NCI-H1417 (cell line): ENCODE measurements around the gene AKAP13.
"Not testable (repeated sequence)": the region's sequence is repeated elsewhere in the genome, so short reads cannot be mapped to it uniquely, and the experiment has no call there.

Experiments used
- DNase-seq, 3 experiments: peaks; one replicate each; lab custom pipeline; 2025; lab: John Stamatoyannopoulos, UW

AKAP13 gene

GRCh38 chr15:85479071-85479647 lies 98.8 kb downstream of the AKAP13 start:
- DNase-seq, result peak in 1 of 3 experiments; percentile 73

GRCh38 chr15:85480923-85481322 lies 100.5 kb downstream of the AKAP13 start:
- DNase-seq, result no peak

DNA sequence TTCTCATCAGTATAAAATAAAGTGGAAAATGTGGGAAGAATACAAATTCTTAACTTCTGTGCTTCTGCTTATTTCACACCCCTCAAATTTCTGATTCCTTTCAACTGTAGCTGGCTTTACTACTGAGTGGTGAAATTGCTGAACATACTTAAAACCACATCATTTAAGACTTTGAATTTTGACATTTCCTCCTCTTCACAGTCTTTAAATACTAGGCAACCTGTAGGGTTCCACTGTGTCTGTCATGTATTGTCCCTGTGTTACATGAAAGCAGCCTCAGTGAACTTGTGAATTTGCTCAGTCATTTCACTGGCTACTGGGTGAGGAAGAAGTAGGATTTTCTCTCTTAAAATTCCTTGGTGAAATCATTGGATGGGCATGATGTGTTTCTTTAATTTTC lies 101.1 kb downstream of the AKAP13 start:
- DNase-seq, result peak in 1 of 3 experiments; percentile 14

DNA sequence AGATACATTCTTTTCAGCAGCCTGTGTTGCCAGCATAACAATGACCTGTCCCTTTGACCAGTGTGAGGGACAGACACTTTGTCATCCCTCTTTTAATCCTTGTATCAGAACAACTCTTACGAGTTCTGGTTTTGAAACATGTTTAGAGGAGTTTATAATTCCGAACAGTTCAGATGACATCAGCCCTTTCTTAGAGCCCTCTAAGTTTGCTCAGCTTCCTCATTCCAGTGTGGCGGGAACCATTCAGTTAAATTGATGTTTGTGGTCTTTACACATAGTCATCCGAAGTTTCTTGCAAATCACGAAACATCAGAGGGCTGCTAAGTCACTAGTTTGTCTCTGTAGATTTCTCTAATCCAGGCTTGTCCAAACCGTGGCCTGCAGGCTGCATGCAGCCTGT lies 102.5 kb downstream of the AKAP13 start:
- no peak for DNase-seq

DNA sequence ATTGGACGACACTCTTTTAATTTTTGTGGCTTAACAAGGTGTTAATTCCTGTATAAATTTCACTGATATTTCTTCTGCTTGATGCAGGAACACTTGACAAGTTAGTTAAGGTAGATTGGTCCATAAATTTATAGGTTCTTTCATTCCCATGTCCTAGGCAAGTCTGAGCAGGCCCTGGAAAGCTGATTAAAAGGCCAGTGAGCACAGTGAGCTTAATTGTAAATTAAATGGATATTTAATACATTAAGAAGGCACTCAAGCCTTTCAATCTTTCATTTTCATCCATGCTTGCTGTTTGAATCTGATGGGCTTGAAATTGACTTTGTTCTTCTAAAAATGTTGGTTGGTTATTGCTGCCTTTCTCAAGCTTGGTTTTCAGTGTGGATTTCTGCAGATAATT lies 103.6 kb downstream of the AKAP13 start:
- peak in 2 of 3 experiments; percentile 58 to 88 for DNase-seq

DNA sequence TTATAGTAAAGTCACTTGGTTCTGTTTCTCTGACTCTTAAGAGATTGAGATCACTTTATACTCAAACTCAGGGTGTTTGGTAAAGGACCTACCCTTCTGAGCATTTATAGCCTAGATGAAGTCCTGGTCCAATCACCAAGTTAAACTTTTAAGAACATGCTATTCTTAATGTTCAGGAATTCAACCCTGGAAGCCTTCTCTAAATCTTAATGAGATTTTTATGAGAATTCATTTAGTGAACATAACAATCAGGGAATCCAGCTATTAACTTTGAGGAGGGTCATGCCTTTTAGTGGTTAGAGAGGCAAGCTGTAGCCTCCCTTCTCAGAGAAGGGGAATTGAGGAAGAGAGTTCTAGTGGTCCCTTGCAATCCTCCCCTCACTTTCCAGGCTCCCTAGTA lies 104.5 kb downstream of the AKAP13 start:
- not testable (repeated sequence) for DNase-seq

DNA sequence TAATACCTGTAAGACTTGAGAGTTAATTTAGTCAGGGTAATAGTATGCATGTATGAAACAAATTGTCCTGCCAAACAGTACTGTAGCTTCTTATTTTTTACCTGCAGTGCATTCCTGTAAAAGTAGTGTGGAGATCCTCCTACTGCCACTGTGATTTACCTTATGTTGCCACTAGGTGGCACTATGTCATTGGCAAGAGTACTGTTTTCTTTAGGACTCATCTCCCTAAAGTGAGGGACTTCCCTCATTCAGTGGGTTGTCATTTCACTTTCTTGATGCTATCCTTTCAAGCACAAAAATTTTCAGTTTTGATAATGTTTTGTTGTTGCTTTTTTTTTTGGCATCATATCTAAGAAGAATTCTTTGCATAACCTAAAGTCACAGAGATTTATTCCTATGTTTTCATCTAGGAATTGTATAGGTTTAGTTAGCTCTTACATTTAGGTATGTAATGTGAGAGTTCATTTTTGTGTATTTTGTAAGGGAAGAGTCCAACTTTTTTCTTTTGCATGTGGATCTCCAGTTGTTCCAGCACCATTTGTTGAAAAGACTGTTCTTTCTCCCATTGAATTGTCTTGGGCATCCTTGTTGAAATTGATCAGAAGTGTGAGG lies 105.7 kb downstream of the AKAP13 start:
- DNase-seq, result peak; percentile 40 to 93 (median 65)

DNA sequence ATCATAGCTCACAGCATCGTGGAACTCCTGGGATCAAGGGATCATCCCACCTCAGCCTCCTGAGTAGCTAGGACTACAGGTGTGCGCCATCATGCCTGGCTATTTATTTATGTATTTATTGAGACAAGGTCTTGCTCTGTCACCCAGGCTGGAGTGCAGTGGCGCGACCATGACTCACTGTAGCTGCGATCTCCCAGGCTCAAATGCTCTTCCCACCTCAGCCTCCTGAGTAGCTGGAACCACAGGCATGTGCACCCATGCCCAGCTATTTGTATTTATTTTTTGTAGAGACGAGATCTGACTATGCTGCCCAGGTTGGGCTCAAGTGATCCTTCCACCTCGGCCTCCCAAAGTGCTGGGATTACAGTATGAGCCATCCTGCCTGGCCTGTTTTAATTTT lies 107.4 kb downstream of the AKAP13 start:
- not testable (repeated sequence) for DNase-seq

DNA sequence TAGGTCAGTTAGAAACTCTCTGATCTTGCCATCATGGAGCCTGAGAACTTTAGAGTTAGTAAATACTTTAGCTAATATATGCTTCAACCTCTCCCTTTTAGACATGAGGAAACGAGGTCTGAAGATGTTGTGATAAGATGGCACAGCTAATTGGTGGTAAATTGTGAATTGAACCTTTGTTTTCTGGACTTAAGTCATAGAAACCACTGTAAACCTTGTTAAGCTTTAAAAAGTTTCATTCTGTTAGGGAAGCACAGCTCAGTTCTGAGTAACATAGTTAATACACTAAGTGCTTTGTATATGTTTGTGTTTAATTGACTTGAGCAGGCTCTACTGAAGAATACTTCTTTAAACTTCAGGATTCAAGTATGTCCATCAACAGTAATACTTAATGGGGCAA lies 108.6 kb downstream of the AKAP13 start:
- DNase-seq, result no peak

DNA sequence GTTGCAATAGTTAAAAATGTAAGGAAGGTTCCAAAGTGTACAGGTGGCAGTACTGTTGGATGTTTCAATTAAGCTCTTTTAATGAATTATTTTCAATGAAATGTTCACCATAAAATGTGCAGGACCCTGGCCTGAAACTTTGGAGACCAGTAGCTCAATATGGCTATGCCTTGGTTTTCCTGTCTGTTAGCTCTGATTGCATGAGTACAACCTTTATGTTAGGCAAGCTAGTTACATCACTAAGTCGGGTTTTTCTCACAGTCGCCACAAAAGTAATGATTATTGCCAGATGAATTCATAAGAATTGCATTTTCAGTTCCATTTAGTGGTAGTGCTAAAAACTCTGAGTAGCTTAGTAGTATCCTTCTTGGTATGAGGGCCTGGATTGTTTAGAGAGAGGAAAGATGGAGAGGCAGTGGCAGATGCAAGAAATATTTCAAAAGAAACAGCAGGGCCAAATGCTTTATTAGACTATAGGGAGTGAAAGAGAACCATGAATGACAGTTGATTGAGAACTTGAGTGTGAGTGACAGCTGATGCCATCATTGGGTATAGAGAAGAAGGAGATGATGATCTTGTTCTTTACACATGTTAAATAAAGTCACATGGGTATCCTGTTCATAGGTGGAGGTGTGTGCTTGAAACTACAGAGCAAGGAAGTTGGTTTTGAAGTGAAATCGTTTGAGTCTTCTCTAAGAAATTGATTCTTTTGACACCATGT lies 109.5 kb downstream of the AKAP13 start:
- DNase-seq, result no peak

DNA sequence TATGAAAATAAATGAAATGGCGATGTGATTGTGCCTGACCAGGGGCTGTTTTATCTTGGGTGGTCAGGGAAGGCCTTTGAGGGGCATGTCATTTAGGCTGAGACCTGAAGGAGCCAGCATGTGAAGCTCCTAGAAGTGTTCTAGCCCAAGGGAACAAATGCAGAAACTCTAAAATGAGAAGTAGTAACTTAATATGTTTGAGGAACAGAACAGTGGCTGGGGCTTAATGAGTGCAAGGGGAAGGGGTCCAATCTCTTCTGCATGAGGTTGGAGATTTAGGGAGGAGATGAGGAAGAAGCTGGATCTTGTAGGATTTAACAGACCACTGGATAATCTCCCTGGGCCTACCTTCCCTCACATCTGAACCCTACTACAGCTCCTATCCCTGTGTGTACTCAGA lies 110.5 kb downstream of the AKAP13 start:
- DNase-seq, result no peak

DNA sequence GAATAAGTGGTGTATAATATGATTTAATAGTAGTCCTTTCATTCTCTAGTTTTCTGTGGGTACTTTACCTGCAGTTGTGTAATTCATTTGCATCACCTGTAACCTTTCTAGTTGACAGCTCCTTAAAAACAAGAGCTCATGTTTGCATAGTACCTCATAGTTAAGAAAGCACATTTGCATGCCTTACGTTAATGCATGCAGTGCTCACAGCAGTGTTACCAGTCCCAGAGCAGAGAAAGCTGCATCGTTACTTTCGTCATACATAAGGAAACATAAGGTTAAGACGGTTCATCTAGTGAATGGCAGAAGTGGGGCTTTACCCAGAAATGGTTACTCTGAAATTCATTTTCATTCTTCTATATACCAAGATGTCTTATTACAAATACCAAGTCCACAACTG lies 111.3 kb downstream of the AKAP13 start:
- DNase-seq, result peak in 1 of 3 experiments; percentile 13

DNA sequence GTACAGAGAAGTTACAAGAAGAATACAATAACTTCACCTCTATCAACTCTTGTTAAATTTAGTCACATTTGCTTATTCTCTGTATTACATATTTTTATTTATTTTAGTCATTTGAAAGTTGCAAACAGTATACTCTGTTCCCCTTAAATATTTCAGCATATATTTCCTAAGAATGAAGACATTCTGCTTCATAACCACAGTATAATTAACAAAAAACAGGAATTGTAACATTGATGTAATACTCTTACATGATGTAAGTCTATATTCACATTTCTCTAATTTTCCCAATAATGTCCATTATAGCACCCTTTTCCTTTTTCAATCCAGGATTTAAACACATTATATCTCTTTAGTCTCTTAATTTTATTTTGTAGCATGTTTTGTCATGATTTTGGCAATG lies 112.0 kb downstream of the AKAP13 start:
- DNase-seq, result no peak

GRCh38 chr15:85493260-85493659 lies 112.9 kb downstream of the AKAP13 start:
- no peak for DNase-seq

GRCh38 chr15:85494048-85494777 lies 113.8 kb downstream of the AKAP13 start:
- peak in 2 of 3 experiments; percentile 33 to 52 for DNase-seq

- DNase-seq, result no peak
These were observed 114.7 kb downstream of the AKAP13 start for GRCh38 chr15:85495096-85495495.

- no peak for DNase-seq
These were observed 115.1 kb downstream of the AKAP13 start for GRCh38 chr15:85495544-85495943.

- no peak for DNase-seq
These were observed 115.7 kb downstream of the AKAP13 start for GRCh38 chr15:85496151-85496550.

GRCh38 chr15:85496551-85497171 lies 116.3 kb downstream of the AKAP13 start:
- DNase-seq, result peak in 1 of 3 experiments; percentile 39

GRCh38 chr15:85497172-85497569 lies 116.8 kb downstream of the AKAP13 start:
- peak; percentile 40 to 81 (median 40) for DNase-seq

- DNase-seq, result no peak
These were observed 118.1 kb downstream of the AKAP13 start for GRCh38 chr15:85498471-85498870.

- DNase-seq, result peak; percentile 24 to 75 (median 72)
These were observed 119.0 kb downstream of the AKAP13 start for GRCh38 chr15:85499371-85499887.
